ENCODE data around the gene C2orf80. TPM values are rescaled to one million over a fixed set of nuclear protein-coding genes. Genes with fewer than 3 reads are reported as not detected.

The C2orf80 gene
- total and polyA plus RNA-seq, 8 donors: not detected

- H3K36me3 ChIP-seq: no peaks in the 10 kb centered on the region
- H3K27ac ChIP-seq: no peak overlapping the region
- DNase-seq (no peak), FAIRE-seq (no peak), ATAC-seq (peak; percentile 50 to 90 (median 82))
- WGBS, 2 donors: 60 to 62% methylated on average over 11 of the region's 11 CpGs
- peaks cover 0 to 4% (median 0%) of the 10 kb centered on the region in 3 donors for H3K4me1 ChIP-seq
- H3K4me3 ChIP-seq: no peak overlapping the region
- TF ChIP-seq CTCF (IDR thresholded peaks at IDR 0.05): no peak
- no peaks in the 10 kb centered on the region for H3K9me3 ChIP-seq
- intact Hi-C loops (cut with DNase I): no loop called here
- H3K27me3 ChIP-seq: no peaks in the 10 kb centered on the region
These were observed 53.8 kb downstream of the C2orf80 start for GRCh38 chr2:208135794-208136715.

- WGBS, 2 donors: 46 to 55% methylated on average over 7 to 8 of the region's 8 CpGs
- peaks cover under 1 to 4% (median 2%) of the 10 kb centered on the region in 3 donors for H3K4me1 ChIP-seq
- intact Hi-C loops (cut with DNase I): no loop called here
- no peak overlapping the region for H3K27ac ChIP-seq
- no peak for ATAC-seq
- H3K9me3 ChIP-seq: no peaks in the 10 kb centered on the region
- no peak for TF ChIP-seq CTCF (IDR thresholded peaks at IDR 0.05)
- H3K27me3 ChIP-seq: no peaks in the 10 kb centered on the region
- no peaks in the 10 kb centered on the region for H3K36me3 ChIP-seq
- FAIRE-seq: no peak
- H3K4me3 ChIP-seq: no peak overlapping the region
- DNase-seq: no peak
These were observed 54.8 kb downstream of the C2orf80 start for GRCh38 chr2:208134928-208135586.

- Histone ChIP-seq H3K4me3 (no peak overlapping the region), H3K27me3 (no peaks in the 10 kb centered on the region), H3K36me3 (no peaks in the 10 kb centered on the region), H3K4me1 (peaks cover 0 to 6% (median 4%) of the 10 kb centered on the region in 3 donors), H3K9me3 (no peaks in the 10 kb centered on the region), H3K27ac (no peak overlapping the region)
- TF ChIP-seq CTCF (IDR thresholded peaks at IDR 0.05): no peak
- intact Hi-C loops (cut with DNase I): no loop called here
- DNase-seq: no peak
- 37 to 38% methylated on average over 6 of the region's 6 CpGs for WGBS, 2 donors
- no peak for ATAC-seq
- FAIRE-seq: no peak
These were observed 59.1 kb downstream of the C2orf80 start for GRCh38 chr2:208130712-208131110.

GRCh38 chr2:208129744-208130711 lies 59.8 kb downstream of the C2orf80 start, which contains the start of gene CRYGC:
Gene CRYGC (minus strand): TSS chr2:208129828. CDS start chr2:208129792, 36 bp downstream.
- Histone ChIP-seq H3K4me3 (no peak within 1 kb of the TSS), H3K36me3 (no peaks in the 10 kb centered on the region), H3K4me1 (peaks cover 0 to 6% (median 4%) of the 10 kb centered on the region in 3 donors), H3K27ac (no peak within 1 kb of the TSS), H3K9me3 (no peaks in the 10 kb centered on the region), H3K27me3 (no peaks in the 10 kb centered on the region)
- FAIRE-seq: no peak
- WGBS, 2 donors: 49 to 50% methylated on average over 19 of the region's 19 CpGs
- DNase-seq: no peak
- no peak for TF ChIP-seq CTCF (IDR thresholded peaks at IDR 0.05)
- peak; percentile 28 to 90 (median 80) for ATAC-seq
- intact Hi-C loops (cut with DNase I): no loop called here

Data from pancreas (tissue), 10 donors.